GM12873 (cell line): Measurements from ENCODE around the gene WBP1.

Experiments used
- CTCF ChIP-seq: IDR thresholded peaks from 2 replicates; pipeline ENCODE4 v1.5.1; 2012; ENCODE audit warnings: low read depth, mild to moderate bottlenecking, moderate library complexity, low read length, control low read depth; ENCODE audit not compliant: insufficient read depth; ENCODE audit errors: missing control alignments

WBP1 gene

GRCh38 chr2:74424139-74424992 is 33.9 kb upstream of the WBP1 start:
- TF ChIP-seq CTCF, result no peak

GRCh38 chr2:74424995-74425406 is 33.2 kb upstream of the WBP1 start:
- TF ChIP-seq CTCF, result no peak

- TF ChIP-seq CTCF, result no peak
Measured at GRCh38 chr2:74425523-74425922, 32.7 kb upstream of the WBP1 start.

- no peak for TF ChIP-seq CTCF
Measured at GRCh38 chr2:74426181-74426758, 32.0 kb upstream of the WBP1 start.

- TF ChIP-seq CTCF, result no peak
Measured at GRCh38 chr2:74427551-74427950, 30.7 kb upstream of the WBP1 start.

GRCh38 chr2:74428675-74429074 is 29.6 kb upstream of the WBP1 start:
- TF ChIP-seq CTCF, result no peak

GRCh38 chr2:74429487-74430451 is 28.5 kb upstream of the WBP1 start:
- TF ChIP-seq CTCF, result no peak
